ENCODE data around the gene CA6. TPM values are rescaled to one million over a fixed set of nuclear protein-coding genes. Genes with fewer than 3 reads are reported as not detected.
"Not testable (repeated sequence)": the region's sequence is repeated elsewhere in the genome, so short reads cannot be mapped to it uniquely, and the experiment has no call there.

CA6 gene
- total RNA-seq, 3 donors from 2014 or later (not counting 1 experiment from before 2014, with no cell fraction given), result not detected

DNA sequence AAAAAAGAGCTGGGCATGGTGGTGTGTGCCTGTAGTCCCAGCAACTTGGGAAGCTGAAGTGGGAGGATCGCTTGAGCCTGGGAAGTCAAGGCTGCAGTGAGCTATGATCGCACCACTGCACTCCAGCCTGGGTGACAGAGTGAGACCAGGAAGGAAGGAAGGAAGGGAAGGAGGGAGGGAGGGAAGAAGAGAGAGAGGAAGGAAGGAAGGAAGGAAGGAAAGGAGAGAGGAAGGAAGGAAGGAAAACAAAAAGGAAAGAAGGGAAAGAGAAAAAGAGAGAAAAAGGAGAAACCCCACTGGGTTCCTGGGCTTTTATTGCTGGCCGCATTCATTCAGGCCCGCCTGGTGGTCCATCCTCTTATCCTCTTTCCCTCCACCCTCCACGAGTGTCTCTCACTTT is 70.8 kb downstream of the CA6 start:
- ATAC-seq, result no peak

DNA sequence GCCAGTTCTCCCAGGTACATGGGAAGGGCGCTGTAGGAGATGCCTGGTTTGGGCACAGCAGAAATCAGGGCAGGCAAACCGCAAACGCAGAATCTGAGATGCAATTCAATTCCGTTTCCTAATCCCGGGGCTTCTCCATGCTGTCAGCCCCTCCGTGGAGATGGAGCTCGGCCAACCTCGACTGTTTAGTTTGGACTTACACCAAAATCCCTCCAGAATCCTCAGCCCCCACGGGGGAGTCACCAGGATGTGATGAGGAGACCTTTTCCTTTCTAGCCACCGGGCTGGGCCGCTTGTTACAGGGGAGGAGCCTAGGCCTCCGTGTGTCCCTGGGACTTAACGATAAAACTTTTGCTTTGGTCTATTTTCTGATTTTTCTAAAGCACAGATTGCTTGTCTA is 72.7 kb downstream of the CA6 start:
- DNase-seq (no peak), ATAC-seq (no peak)
- no peaks in the 10 kb centered on the region for H3K36me3 ChIP-seq (ENCODE audit: control insufficient read depth, insufficient read depth, low read length)
- TF ChIP-seq, protein P1, sequence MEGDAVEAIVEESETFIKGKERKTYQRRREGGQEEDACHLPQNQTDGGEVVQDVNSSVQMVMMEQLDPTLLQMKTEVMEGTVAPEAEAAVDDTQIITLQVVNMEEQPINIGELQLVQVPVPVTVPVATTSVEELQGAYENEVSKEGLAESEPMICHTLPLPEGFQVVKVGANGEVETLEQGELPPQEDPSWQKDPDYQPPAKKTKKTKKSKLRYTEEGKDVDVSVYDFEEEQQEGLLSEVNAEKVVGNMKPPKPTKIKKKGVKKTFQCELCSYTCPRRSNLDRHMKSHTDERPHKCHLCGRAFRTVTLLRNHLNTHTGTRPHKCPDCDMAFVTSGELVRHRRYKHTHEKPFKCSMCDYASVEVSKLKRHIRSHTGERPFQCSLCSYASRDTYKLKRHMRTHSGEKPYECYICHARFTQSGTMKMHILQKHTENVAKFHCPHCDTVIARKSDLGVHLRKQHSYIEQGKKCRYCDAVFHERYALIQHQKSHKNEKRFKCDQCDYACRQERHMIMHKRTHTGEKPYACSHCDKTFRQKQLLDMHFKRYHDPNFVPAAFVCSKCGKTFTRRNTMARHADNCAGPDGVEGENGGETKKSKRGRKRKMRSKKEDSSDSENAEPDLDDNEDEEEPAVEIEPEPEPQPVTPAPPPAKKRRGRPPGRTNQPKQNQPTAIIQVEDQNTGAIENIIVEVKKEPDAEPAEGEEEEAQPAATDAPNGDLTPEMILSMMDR (IDR thresholded peaks at IDR 0.05), result no peak
- intact Hi-C loops (cut with micrococcal nuclease), result no loop called here
- Mint-ChIP-seq H3K27ac (no peak overlapping the region), H3K4me3 (no peak overlapping the region), H3K4me1 (no peaks in the 10 kb centered on the region), H3K9me3 (no peaks in the 10 kb centered on the region), H3K36me3 (no peaks in the 10 kb centered on the region), H3K27me3 (ENCODE audit: low read depth in 2 of 2) (peaks cover 0 to 3% of the 10 kb centered on the region in 2 donors)
- no peaks in the 10 kb centered on the region for H3K9me3 ChIP-seq (ENCODE audit: control insufficient read depth, insufficient read depth, low read length)
- peaks cover 5% of the 10 kb centered on the region for H3K4me1 ChIP-seq (ENCODE audit: control insufficient read depth, insufficient read depth, low read length)
- H3K4me3 ChIP-seq (ENCODE audit: low read length), result no peak overlapping the region
- no peaks in the 10 kb centered on the region for H3K27me3 ChIP-seq (ENCODE audit: control insufficient read depth, insufficient read depth, low read length)
- no peak overlapping the region for H3K27ac ChIP-seq (ENCODE audit: low read length)
- WGBS (ENCODE audit: insufficient coverage), result 88% methylated on average over 12 of the region's 13 CpGs

More for the DNA sequence above, 70.8 kb downstream of the CA6 start:
- H3K4me1 Mint-ChIP-seq, result no peaks in the 10 kb centered on the region
- H3K4me3 Mint-ChIP-seq, result no peak overlapping the region
- 85% methylated on average over 5 of the region's 5 CpGs for WGBS (ENCODE audit: insufficient coverage)
- no peaks in the 10 kb centered on the region for H3K27me3 ChIP-seq (ENCODE audit: control insufficient read depth, insufficient read depth, low read length)
- H3K36me3 ChIP-seq (ENCODE audit: control insufficient read depth, insufficient read depth, low read length), result no peaks in the 10 kb centered on the region
- H3K9me3 ChIP-seq (ENCODE audit: control insufficient read depth, insufficient read depth, low read length), result no peaks in the 10 kb centered on the region
- no peaks in the 10 kb centered on the region for H3K36me3 Mint-ChIP-seq
- no peak for DNase-seq
- H3K4me3 ChIP-seq (ENCODE audit: low read length), result no peak overlapping the region
- TF ChIP-seq, protein P1 (IDR thresholded peaks at IDR 0.05), result no peak
- H3K27ac Mint-ChIP-seq, result no peak overlapping the region
- peaks cover 0 to 6% of the 10 kb centered on the region in 2 donors for H3K27me3 Mint-ChIP-seq (ENCODE audit: low read depth in 2 of 2)
- peaks cover 5% of the 10 kb centered on the region for H3K4me1 ChIP-seq (ENCODE audit: control insufficient read depth, insufficient read depth, low read length)
- H3K9me3 Mint-ChIP-seq, result no peaks in the 10 kb centered on the region
- intact Hi-C loops (cut with micrococcal nuclease), result no loop called here
- H3K27ac ChIP-seq (ENCODE audit: low read length), result no peak overlapping the region

DNA sequence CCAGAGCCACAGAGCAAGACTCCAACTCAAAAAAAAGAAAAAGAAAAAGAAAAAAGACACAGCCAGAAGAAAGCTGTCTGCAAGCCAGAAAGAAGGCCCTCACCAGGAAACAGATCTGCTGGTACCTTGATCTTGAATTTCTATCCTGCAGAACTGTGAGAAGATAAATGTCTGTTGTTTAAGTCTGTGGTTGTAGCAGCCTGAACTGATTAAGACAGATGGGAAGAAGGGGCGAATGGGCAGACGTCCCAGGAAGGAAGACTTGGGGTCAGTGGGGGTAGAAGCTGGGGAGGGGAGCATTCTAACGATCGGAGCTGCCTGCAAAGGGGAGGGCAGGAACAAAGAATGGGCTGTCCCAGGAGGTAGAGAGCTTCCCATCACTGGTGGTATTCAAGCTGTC is 74.2 kb downstream of the CA6 start:
- H3K4me1 Mint-ChIP-seq, result no peaks in the 10 kb centered on the region
- no peak overlapping the region for H3K27ac Mint-ChIP-seq
- intact Hi-C loops (cut with micrococcal nuclease), result no loop called here
- Histone ChIP-seq H3K36me3 (ENCODE audit: control insufficient read depth, insufficient read depth, low read length) (no peaks in the 10 kb centered on the region), H3K4me3 (ENCODE audit: low read length) (no peak overlapping the region), H3K4me1 (ENCODE audit: control insufficient read depth, insufficient read depth, low read length) (peaks cover 5% of the 10 kb centered on the region), H3K9me3 (ENCODE audit: control insufficient read depth, insufficient read depth, low read length) (no peaks in the 10 kb centered on the region), H3K27me3 (ENCODE audit: control insufficient read depth, insufficient read depth, low read length) (no peaks in the 10 kb centered on the region), H3K27ac (ENCODE audit: low read length) (no peak overlapping the region)
- whole genome bisulfite sequencing (ENCODE audit: insufficient coverage), result 3% methylated on average over 4 of the region's 4 CpGs
- H3K36me3 Mint-ChIP-seq, result no peaks in the 10 kb centered on the region
- peaks cover 0 to 3% of the 10 kb centered on the region in 2 donors for H3K27me3 Mint-ChIP-seq (ENCODE audit: low read depth in 2 of 2)
- H3K4me3 Mint-ChIP-seq, result no peak overlapping the region
- no peak for ATAC-seq
- TF ChIP-seq, protein P1 (IDR thresholded peaks at IDR 0.05), result no peak
- H3K9me3 Mint-ChIP-seq, result no peaks in the 10 kb centered on the region
- no peak for DNase-seq

DNA sequence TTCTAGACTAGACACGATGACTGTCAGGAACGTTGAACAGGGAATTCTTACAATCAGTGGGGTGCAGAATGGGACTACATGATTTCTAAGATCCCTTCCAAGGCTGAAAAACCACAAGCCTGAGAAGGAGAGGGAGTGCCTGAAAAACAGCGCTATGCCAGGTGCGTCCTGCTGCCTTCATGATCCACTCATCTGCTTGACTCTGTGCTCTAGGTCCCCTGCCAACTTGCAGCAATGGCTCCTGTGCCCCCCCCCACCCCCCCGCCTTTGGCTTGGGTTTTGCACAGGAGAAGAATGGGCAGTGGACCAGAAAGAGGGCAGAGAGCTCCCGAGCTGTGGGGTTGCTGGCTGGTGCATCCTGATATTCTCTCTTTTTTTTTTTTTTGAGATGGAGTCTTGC is 74.6 kb downstream of the CA6 start:
- Mint-ChIP-seq H3K9me3 (no peaks in the 10 kb centered on the region), H3K4me1 (no peaks in the 10 kb centered on the region), H3K27me3 (ENCODE audit: low read depth in 2 of 2) (peaks cover 0 to 3% of the 10 kb centered on the region in 2 donors), H3K27ac (no peak overlapping the region), H3K36me3 (no peaks in the 10 kb centered on the region), H3K4me3 (no peak overlapping the region)
- H3K4me1 ChIP-seq (ENCODE audit: control insufficient read depth, insufficient read depth, low read length), result peaks cover 5% of the 10 kb centered on the region
- no peaks in the 10 kb centered on the region for H3K36me3 ChIP-seq (ENCODE audit: control insufficient read depth, insufficient read depth, low read length)
- DNase-seq (no peak), ATAC-seq (no peak)
- WGBS (ENCODE audit: insufficient coverage), result 11% methylated on average over 5 of the region's 6 CpGs
- H3K27ac ChIP-seq (ENCODE audit: low read length), result no peak overlapping the region
- H3K27me3 ChIP-seq (ENCODE audit: control insufficient read depth, insufficient read depth, low read length), result no peaks in the 10 kb centered on the region
- TF ChIP-seq, protein P1 (IDR thresholded peaks at IDR 0.05), result no peak
- no peak overlapping the region for H3K4me3 ChIP-seq (ENCODE audit: low read length)
- no peaks in the 10 kb centered on the region for H3K9me3 ChIP-seq (ENCODE audit: control insufficient read depth, insufficient read depth, low read length)
- intact Hi-C loops (cut with micrococcal nuclease), result no loop called here

DNA sequence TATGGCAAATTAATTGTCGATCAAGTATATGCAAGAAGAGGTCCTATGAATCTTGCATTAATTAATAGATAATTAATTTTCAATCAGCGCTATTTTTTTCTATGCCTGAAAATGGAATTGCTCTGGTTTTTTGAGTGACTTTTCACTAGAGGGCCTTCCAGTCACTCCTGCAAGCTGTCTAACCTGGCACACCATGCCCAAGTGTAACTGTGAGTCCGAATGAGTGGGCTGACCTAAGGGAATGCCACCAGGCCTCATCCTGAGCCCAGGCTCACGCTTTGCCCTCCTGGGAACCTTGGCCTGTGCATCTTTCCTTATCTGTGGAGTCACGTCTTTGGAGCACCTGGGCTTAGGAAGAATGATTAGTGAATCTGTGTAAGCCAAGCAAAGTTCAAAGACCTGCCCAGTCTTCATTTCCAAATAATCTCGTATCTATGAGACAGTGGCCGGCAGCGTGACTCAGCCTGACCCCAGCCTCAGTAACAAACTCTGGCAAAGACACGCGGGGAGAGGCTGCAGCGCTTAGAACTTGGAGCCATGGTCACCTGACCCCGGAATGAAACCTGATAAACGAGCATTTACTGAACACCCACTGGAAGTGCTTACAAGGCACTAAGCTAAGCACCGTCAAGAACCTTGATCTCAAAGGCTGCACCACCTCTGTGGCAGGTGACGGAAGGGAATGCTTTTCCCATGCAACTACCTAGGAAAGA is 76.5 kb downstream of the CA6 start:
- intact Hi-C loops (cut with micrococcal nuclease); ATAC-seq; H3K27ac Mint-ChIP-seq; H3K27ac ChIP-seq (ENCODE audit: low read length); H3K4me3 Mint-ChIP-seq; H3K9me3 Mint-ChIP-seq; H3K36me3 Mint-ChIP-seq; H3K9me3 ChIP-seq (ENCODE audit: control insufficient read depth, insufficient read depth, low read length); H3K4me1 Mint-ChIP-seq; H3K4me3 ChIP-seq (ENCODE audit: low read length); DNase-seq; H3K27me3 Mint-ChIP-seq (ENCODE audit: low read depth in 2 of 2); H3K4me1 ChIP-seq (ENCODE audit: control insufficient read depth, insufficient read depth, low read length); H3K36me3 ChIP-seq (ENCODE audit: control insufficient read depth, insufficient read depth, low read length); H3K27me3 ChIP-seq (ENCODE audit: control insufficient read depth, insufficient read depth, low read length): not testable (repeated sequence)
- WGBS (ENCODE audit: insufficient coverage), result 83% methylated on average over 11 of the region's 15 CpGs

Data from natural killer cell (primary cell).